Endothelial cell (in vitro differentiated cells): Measurements from ENCODE around the gene KRTAP10-10. TPM values are rescaled to one million over a fixed set of nuclear protein-coding genes. Genes with fewer than 3 reads are reported as not detected.

Experiments
- DNase-seq: peaks from one replicate; pipeline ENCODE4 v3.0.0; 2021; ENCODE audit warnings: low spot score
- H3K27ac Mint-ChIP-seq: one replicate; pipeline ENCODE4 v1.8.0; 2021; ENCODE audit warnings: mixed read lengths, inconsistent platforms; ENCODE audit not compliant: unreplicated experiment
- H3K27me3 Mint-ChIP-seq: one replicate; pipeline ENCODE4 v1.8.0; 2021; ENCODE audit warnings: mild to moderate bottlenecking, moderate library complexity, mixed read lengths, inconsistent platforms; ENCODE audit not compliant: unreplicated experiment
- H3K36me3 Mint-ChIP-seq: one replicate; pipeline ENCODE4 v1.8.0; 2021; ENCODE audit warnings: mild to moderate bottlenecking, low read depth, mixed read lengths, inconsistent platforms; ENCODE audit not compliant: unreplicated experiment
- H3K4me1 Mint-ChIP-seq: one replicate; pipeline ENCODE4 v1.8.0; 2021; ENCODE audit warnings: mild to moderate bottlenecking, mixed read lengths, inconsistent platforms; ENCODE audit not compliant: unreplicated experiment
- H3K4me3 Mint-ChIP-seq: one replicate; pipeline ENCODE4 v1.8.0; 2021; ENCODE audit warnings: mild to moderate bottlenecking, mixed read lengths, inconsistent platforms; ENCODE audit not compliant: unreplicated experiment
- H3K9me3 Mint-ChIP-seq: one replicate; pipeline ENCODE4 v1.8.0; 2021; ENCODE audit warnings: mixed read lengths, inconsistent platforms; ENCODE audit not compliant: unreplicated experiment
- total RNA-seq: library from RNA; stranded (reverse); fragmentation: NEBNext Ultra II Directional; extraction: Animal tissue kit (Norgen Biotek cat#: 25700); gene quantifications from one replicate; pipeline ENCODE4 v1.2.1, GENCODE V29; 2021; ENCODE audit not compliant: unreplicated experiment
- TF ChIP-seq, protein P1 (sequence below): fragments of 200-600 bp; sonication (generic); IDR thresholded peaks from one replicate; pipeline ENCODE4 v1.5.0; 2021; ENCODE audit warnings: antibody characterized with exemption; ENCODE audit not compliant: unreplicated experiment

The KRTAP10-10 gene
- total RNA-seq, 1 donor from 2014 or later: not detected

DNA sequence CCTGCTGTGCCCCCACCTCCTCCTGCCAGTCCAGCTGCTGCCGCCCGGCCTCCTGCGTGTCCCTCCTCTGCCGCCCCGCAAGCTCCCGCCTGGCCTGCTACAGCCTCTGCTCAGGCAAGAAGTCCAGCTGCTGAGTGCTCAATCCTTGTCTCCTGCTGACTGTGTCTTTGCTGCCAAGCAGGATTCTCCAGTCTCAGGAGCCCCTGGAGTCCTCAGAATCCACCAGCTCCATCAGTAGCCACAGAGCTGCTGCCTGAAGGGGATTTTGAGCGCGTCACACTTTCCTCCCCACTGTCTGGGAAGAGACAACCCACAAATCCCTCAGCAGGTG is 10.0 kb downstream of the KRTAP10-10 start:
- Mint-ChIP-seq H3K4me3 (no peak overlapping the region), H3K27me3 (peaks cover 9% of the 10 kb centered on the region), H3K9me3 (no peaks in the 10 kb centered on the region), H3K27ac (no peak overlapping the region), H3K4me1 (no peaks in the 10 kb centered on the region), H3K36me3 (no peaks in the 10 kb centered on the region)
- no peak for DNase-seq
- TF ChIP-seq, protein P1, sequence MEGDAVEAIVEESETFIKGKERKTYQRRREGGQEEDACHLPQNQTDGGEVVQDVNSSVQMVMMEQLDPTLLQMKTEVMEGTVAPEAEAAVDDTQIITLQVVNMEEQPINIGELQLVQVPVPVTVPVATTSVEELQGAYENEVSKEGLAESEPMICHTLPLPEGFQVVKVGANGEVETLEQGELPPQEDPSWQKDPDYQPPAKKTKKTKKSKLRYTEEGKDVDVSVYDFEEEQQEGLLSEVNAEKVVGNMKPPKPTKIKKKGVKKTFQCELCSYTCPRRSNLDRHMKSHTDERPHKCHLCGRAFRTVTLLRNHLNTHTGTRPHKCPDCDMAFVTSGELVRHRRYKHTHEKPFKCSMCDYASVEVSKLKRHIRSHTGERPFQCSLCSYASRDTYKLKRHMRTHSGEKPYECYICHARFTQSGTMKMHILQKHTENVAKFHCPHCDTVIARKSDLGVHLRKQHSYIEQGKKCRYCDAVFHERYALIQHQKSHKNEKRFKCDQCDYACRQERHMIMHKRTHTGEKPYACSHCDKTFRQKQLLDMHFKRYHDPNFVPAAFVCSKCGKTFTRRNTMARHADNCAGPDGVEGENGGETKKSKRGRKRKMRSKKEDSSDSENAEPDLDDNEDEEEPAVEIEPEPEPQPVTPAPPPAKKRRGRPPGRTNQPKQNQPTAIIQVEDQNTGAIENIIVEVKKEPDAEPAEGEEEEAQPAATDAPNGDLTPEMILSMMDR: no peak

DNA sequence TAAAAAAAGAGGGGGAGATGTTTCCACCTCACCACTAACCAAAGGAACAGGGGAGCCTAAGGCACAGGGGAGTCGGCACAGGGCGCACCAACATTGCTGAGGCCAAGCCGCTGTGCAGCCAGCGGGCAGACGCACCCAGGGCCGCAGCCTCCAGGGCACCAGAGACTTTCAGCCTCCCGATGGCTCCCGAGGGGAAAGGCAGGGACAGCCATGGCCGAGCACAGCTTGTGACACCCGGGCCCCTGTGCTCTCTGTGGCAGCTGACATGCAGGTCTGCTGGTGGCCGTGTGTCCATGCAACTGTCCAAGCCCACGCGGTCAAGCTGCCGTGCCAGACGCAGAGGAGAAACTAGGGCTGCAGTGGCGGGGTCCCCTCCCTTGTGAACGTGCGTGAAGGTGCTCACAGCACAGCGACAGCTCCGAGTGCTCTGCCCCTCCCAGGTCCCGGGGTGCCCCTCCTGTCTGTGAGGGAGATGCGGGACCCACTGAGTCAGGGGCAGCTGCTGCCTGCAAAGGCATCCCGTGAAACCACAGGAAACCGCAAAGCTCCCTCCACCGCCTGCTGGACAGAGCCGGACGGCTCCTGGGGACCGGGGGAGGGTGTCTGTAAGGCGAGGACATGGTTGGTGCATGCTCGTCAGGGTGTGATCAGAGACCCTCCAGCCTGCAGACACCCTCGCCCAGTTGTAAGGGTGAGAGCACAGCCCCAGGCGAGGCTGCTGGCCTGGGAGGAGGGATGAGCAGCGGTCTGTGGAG is 11.6 kb downstream of the KRTAP10-10 start:
- Mint-ChIP-seq H3K4me3 (no peak overlapping the region), H3K9me3 (no peaks in the 10 kb centered on the region), H3K36me3 (no peaks in the 10 kb centered on the region), H3K27me3 (peaks cover 11% of the 10 kb centered on the region), H3K27ac (no peak overlapping the region), H3K4me1 (no peaks in the 10 kb centered on the region)
- TF ChIP-seq, protein P1: no peak
- DNase-seq: no peak

DNA sequence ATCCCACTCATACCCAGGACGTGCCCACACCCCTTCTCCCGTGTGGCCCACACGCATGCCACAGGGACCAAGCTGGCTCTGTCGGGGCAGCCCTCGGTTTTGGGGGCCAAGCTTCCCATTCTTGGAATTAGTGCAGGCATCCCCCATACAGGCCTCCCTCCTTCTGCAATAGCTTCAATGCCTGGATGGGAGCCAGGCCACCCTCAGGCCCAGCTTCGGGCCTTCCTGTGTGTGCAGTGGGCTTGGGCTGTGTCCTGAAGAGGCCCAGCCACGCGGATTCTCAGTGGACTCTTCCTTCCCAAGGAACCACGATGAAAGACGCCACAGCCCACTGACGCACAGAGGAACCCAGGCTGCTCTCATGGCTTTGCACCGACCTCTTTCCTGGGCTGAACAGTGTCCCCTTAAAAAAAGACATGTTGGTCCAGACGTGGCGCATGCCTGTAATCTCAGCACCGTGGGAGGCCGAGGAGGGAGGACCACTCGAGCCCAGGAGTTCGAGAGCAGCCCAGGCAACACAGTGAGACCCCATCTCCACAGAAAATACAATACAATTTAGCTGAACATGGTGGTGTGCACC is 12.5 kb downstream of the KRTAP10-10 start:
- TF ChIP-seq, protein P1: no peak
- no peaks in the 10 kb centered on the region for H3K9me3 Mint-ChIP-seq
- no peak overlapping the region for H3K27ac Mint-ChIP-seq
- H3K4me1 Mint-ChIP-seq: no peaks in the 10 kb centered on the region
- no peak overlapping the region for H3K4me3 Mint-ChIP-seq
- H3K27me3 Mint-ChIP-seq: peaks cover 11% of the 10 kb centered on the region
- DNase-seq: no peak
- no peaks in the 10 kb centered on the region for H3K36me3 Mint-ChIP-seq

- TF ChIP-seq, protein P1: no peak
- H3K9me3 Mint-ChIP-seq: no peaks in the 10 kb centered on the region
- DNase-seq: no peak
- H3K4me3 Mint-ChIP-seq: no peak overlapping the region
- no peaks in the 10 kb centered on the region for H3K4me1 Mint-ChIP-seq
- no peaks in the 10 kb centered on the region for H3K36me3 Mint-ChIP-seq
- H3K27ac Mint-ChIP-seq: no peak overlapping the region
- H3K27me3 Mint-ChIP-seq: peaks cover 11% of the 10 kb centered on the region
Measured at GRCh38 chr21:44650265-44650972, 13.3 kb downstream of the KRTAP10-10 start.
